Measurements from ENCODE around the gene GDPD5.

The GDPD5 gene

GRCh38 chr11:75563501-75563977, 37.8 kb upstream of the GDPD5 start:
- H3K36me3 ChIP-seq (ENCODE audit: insufficient read depth, low read length): peaks cover 21% of the 10 kb centered on the region
- no peak overlapping the region for H2AFZ ChIP-seq (ENCODE audit: low read depth, low read length)
- no peaks in the 10 kb centered on the region for H3K9me3 ChIP-seq (ENCODE audit: low read length)
- no peaks in the 10 kb centered on the region for H3K27me3 ChIP-seq (ENCODE audit: insufficient read depth, low read length)
- H3K4me1 ChIP-seq (ENCODE audit: insufficient read depth, low read length): peaks cover 46% of the 10 kb centered on the region
- peak overlapping the region; percentile 91 for H3K4me3 ChIP-seq (ENCODE audit: low read length)

- peaks cover 16% of the 10 kb centered on the region for H3K36me3 ChIP-seq (ENCODE audit: insufficient read depth, low read length)
- no peaks in the 10 kb centered on the region for H3K27me3 ChIP-seq (ENCODE audit: insufficient read depth, low read length)
- H3K4me3 ChIP-seq (ENCODE audit: low read length): peak overlapping the region; percentile 91
- peak overlapping the region; percentile 39 for H2AFZ ChIP-seq (ENCODE audit: low read depth, low read length)
- no peaks in the 10 kb centered on the region for H3K9me3 ChIP-seq (ENCODE audit: low read length)
- H3K4me1 ChIP-seq (ENCODE audit: insufficient read depth, low read length): peaks cover 49% of the 10 kb centered on the region
Measured at GRCh38 chr11:75562836-75563484, 37.2 kb upstream of the GDPD5 start.

GRCh38 chr11:75562048-75562835, 36.5 kb upstream of the GDPD5 start, which contains the start of gene SERPINH1:
Gene SERPINH1, plus strand, starts transcription at chr11:75562253. Its CDS starts 4,097 bp downstream, at chr11:75566350.
- no peaks in the 10 kb centered on the region for H3K9me3 ChIP-seq (ENCODE audit: low read length)
- peak within 1 kb of the TSS; percentile 39 for H2AFZ ChIP-seq (ENCODE audit: low read depth, low read length)
- peak within 1 kb of the TSS; percentile 91 for H3K4me3 ChIP-seq (ENCODE audit: low read length)
- peaks cover 49% of the 10 kb centered on the region for H3K4me1 ChIP-seq (ENCODE audit: insufficient read depth, low read length)
- peaks cover 10% of the 10 kb centered on the region for H3K36me3 ChIP-seq (ENCODE audit: insufficient read depth, low read length)
- no peaks in the 10 kb centered on the region for H3K27me3 ChIP-seq (ENCODE audit: insufficient read depth, low read length)

GRCh38 chr11:75561426-75562047, 35.8 kb upstream of the GDPD5 start:
- H3K4me1 ChIP-seq (ENCODE audit: insufficient read depth, low read length): peaks cover 49% of the 10 kb centered on the region
- peaks cover 4% of the 10 kb centered on the region for H3K36me3 ChIP-seq (ENCODE audit: insufficient read depth, low read length)
- H2AFZ ChIP-seq (ENCODE audit: low read depth, low read length): peak overlapping the region; percentile 39
- no peaks in the 10 kb centered on the region for H3K27me3 ChIP-seq (ENCODE audit: insufficient read depth, low read length)
- no peaks in the 10 kb centered on the region for H3K9me3 ChIP-seq (ENCODE audit: low read length)
- peak overlapping the region; percentile 91 for H3K4me3 ChIP-seq (ENCODE audit: low read length)

GRCh38 chr11:75560644-75561043, 34.9 kb upstream of the GDPD5 start:
- H3K36me3 ChIP-seq (ENCODE audit: insufficient read depth, low read length): no peaks in the 10 kb centered on the region
- H3K9me3 ChIP-seq (ENCODE audit: low read length): no peaks in the 10 kb centered on the region
- H2AFZ ChIP-seq (ENCODE audit: low read depth, low read length): no peak overlapping the region
- H3K27me3 ChIP-seq (ENCODE audit: insufficient read depth, low read length): no peaks in the 10 kb centered on the region
- peaks cover 48% of the 10 kb centered on the region for H3K4me1 ChIP-seq (ENCODE audit: insufficient read depth, low read length)
- no peak overlapping the region for H3K4me3 ChIP-seq (ENCODE audit: low read length)

GRCh38 chr11:75558939-75559843, 33.5 kb upstream of the GDPD5 start:
- no peaks in the 10 kb centered on the region for H3K36me3 ChIP-seq (ENCODE audit: insufficient read depth, low read length)
- H3K27me3 ChIP-seq (ENCODE audit: insufficient read depth, low read length): no peaks in the 10 kb centered on the region
- peaks cover 35% of the 10 kb centered on the region for H3K4me1 ChIP-seq (ENCODE audit: insufficient read depth, low read length)
- H2AFZ ChIP-seq (ENCODE audit: low read depth, low read length): peak overlapping the region; percentile 7
- H3K9me3 ChIP-seq (ENCODE audit: low read length): no peaks in the 10 kb centered on the region
- no peak overlapping the region for H3K4me3 ChIP-seq (ENCODE audit: low read length)

GRCh38 chr11:75557666-75558494, 32.1 kb upstream of the GDPD5 start:
- H3K36me3 ChIP-seq (ENCODE audit: insufficient read depth, low read length): no peaks in the 10 kb centered on the region
- H3K4me1 ChIP-seq (ENCODE audit: insufficient read depth, low read length): peaks cover 27% of the 10 kb centered on the region
- H3K9me3 ChIP-seq (ENCODE audit: low read length): no peaks in the 10 kb centered on the region
- no peak overlapping the region for H3K4me3 ChIP-seq (ENCODE audit: low read length)
- H3K27me3 ChIP-seq (ENCODE audit: insufficient read depth, low read length): no peaks in the 10 kb centered on the region
- H2AFZ ChIP-seq (ENCODE audit: low read depth, low read length): no peak overlapping the region

- H3K36me3 ChIP-seq (ENCODE audit: insufficient read depth, low read length): no peaks in the 10 kb centered on the region
- no peak overlapping the region for H3K4me3 ChIP-seq (ENCODE audit: low read length)
- no peaks in the 10 kb centered on the region for H3K27me3 ChIP-seq (ENCODE audit: insufficient read depth, low read length)
- H3K4me1 ChIP-seq (ENCODE audit: insufficient read depth, low read length): peaks cover 21% of the 10 kb centered on the region
- no peak overlapping the region for H2AFZ ChIP-seq (ENCODE audit: low read depth, low read length)
- no peaks in the 10 kb centered on the region for H3K9me3 ChIP-seq (ENCODE audit: low read length)
Measured at GRCh38 chr11:75556275-75556674, 30.5 kb upstream of the GDPD5 start.

- no peak overlapping the region for H2AFZ ChIP-seq (ENCODE audit: low read depth, low read length)
- no peaks in the 10 kb centered on the region for H3K27me3 ChIP-seq (ENCODE audit: insufficient read depth, low read length)
- peaks cover 21% of the 10 kb centered on the region for H3K4me1 ChIP-seq (ENCODE audit: insufficient read depth, low read length)
- H3K36me3 ChIP-seq (ENCODE audit: insufficient read depth, low read length): no peaks in the 10 kb centered on the region
- no peak overlapping the region for H3K4me3 ChIP-seq (ENCODE audit: low read length)
- H3K9me3 ChIP-seq (ENCODE audit: low read length): no peaks in the 10 kb centered on the region
Measured at GRCh38 chr11:75555079-75555811, 29.5 kb upstream of the GDPD5 start.

GRCh38 chr11:75554258-75555022, 28.7 kb upstream of the GDPD5 start:
- Histone ChIP-seq H3K9me3 (ENCODE audit: low read length) (no peaks in the 10 kb centered on the region), H3K4me1 (ENCODE audit: insufficient read depth, low read length) (peaks cover 17% of the 10 kb centered on the region), H3K36me3 (ENCODE audit: insufficient read depth, low read length) (no peaks in the 10 kb centered on the region), H3K4me3 (ENCODE audit: low read length) (no peak overlapping the region), H2AFZ (ENCODE audit: low read depth, low read length) (no peak overlapping the region), H3K27me3 (ENCODE audit: insufficient read depth, low read length) (no peaks in the 10 kb centered on the region)

- Histone ChIP-seq H2AFZ (ENCODE audit: low read depth, low read length) (no peak overlapping the region), H3K9me3 (ENCODE audit: low read length) (no peaks in the 10 kb centered on the region), H3K4me1 (ENCODE audit: insufficient read depth, low read length) (peaks cover 11% of the 10 kb centered on the region), H3K4me3 (ENCODE audit: low read length) (no peak overlapping the region), H3K36me3 (ENCODE audit: insufficient read depth, low read length) (no peaks in the 10 kb centered on the region), H3K27me3 (ENCODE audit: insufficient read depth, low read length) (no peaks in the 10 kb centered on the region)
Measured at GRCh38 chr11:75553889-75554257, 28.1 kb upstream of the GDPD5 start.

All from neuron (in vitro differentiated cells).